H1 (cell line): ENCODE results near the gene ZMAT5.

ENCODE experiments used
- CEBPB ChIP-seq: IDR thresholded peaks from 2 replicates; pipeline ENCODE4 v1.6.1; 2012; ENCODE audit warnings: low read depth, low read length
- CREB1 ChIP-seq: IDR thresholded peaks from 2 replicates; pipeline ENCODE4 v1.6.1; 2012; ENCODE audit warnings: inconsistent platforms
- CTCF ChIP-seq, 3 experiments: IDR thresholded peaks; 1 replicate in 2 of 3; 2 replicates in 1 of 3; pipeline versions ENCODE4 v1.5.1 to v1.6.1; 2011; ENCODE audit warnings: low read length in 3 of 3, mild to moderate bottlenecking in 3 of 3, inconsistent platforms in 2 of 3, low read depth in 1 of 3, moderate library complexity in 1 of 3; ENCODE audit not compliant: insufficient read depth in 1 of 3; ENCODE audit errors: control extremely low read depth in 1 of 3
- EGR1 ChIP-seq: IDR thresholded peaks from 2 replicates; pipeline ENCODE4 v1.6.1; 2011; ENCODE audit warnings: low read depth, low read length, borderline replicate concordance
- EP300 ChIP-seq, 2 experiments: IDR thresholded peaks; 1 replicate in 1 of 2; 2 replicates in 1 of 2; pipeline ENCODE4 v1.6.1; 2011 to 2012; ENCODE audit warnings: low read depth in 2 of 2, low read length in 2 of 2, mild to moderate bottlenecking in 2 of 2, borderline replicate concordance in 1 of 2, inconsistent platforms in 1 of 2, moderate library complexity in 1 of 2
- MAFK ChIP-seq: IDR thresholded peaks from 2 replicates; pipeline ENCODE4 v1.6.1; 2012; ENCODE audit warnings: low read depth, mild to moderate bottlenecking, improper control_type of control experiment, low read length
- POLR2A ChIP-seq, 2 experiments: IDR thresholded peaks; 1 replicate in 1 of 2; 2 replicates in 1 of 2; pipeline ENCODE4 v1.6.1; 2011; ENCODE audit warnings: low read depth in 2 of 2, low read length in 2 of 2, mild to moderate bottlenecking in 2 of 2; ENCODE audit errors: control extremely low read depth in 1 of 2
- SP2 ChIP-seq: IDR thresholded peaks from 2 replicates; pipeline ENCODE4 v1.6.1; 2012; ENCODE audit warnings: mild to moderate bottlenecking, low read length, inconsistent platforms
- ZNF274 ChIP-seq: IDR thresholded peaks from 2 replicates; pipeline ENCODE4 v1.7.0; 2012; ENCODE audit warnings: low read length, borderline replicate concordance; ENCODE audit errors: extremely low read depth

GRCh38 chr22:29797351-29797750 lies 30.5 kb upstream of the ZMAT5 start:
- TF ChIP-seq CTCF (IDR thresholded peaks at IDR 0.05; ENCODE audit: control extremely low read depth in 1 of 3, insufficient read depth in 1 of 3, low read depth in 1 of 3, low read length in 3 of 3) (no peak), CEBPB (no peak), ZNF274 (no peak), MAFK (no peak), EP300 (IDR thresholded peaks at IDR 0.05; ENCODE audit: borderline replicate concordance in 1 of 2, low read depth in 2 of 2, low read length in 2 of 2) (no peak), POLR2A (IDR thresholded peaks at IDR 0.05; ENCODE audit: control extremely low read depth in 1 of 2, low read depth in 2 of 2, low read length in 2 of 2) (no peak), EGR1 (no peak), CREB1 (no peak), SP2 (no peak)
